ENCODE results near the gene PIK3CB. TPM values are rescaled to one million over a fixed set of nuclear protein-coding genes. Genes with fewer than 3 reads are reported as not detected.

Gene PIK3CB
- total and polyA plus RNA-seq, 4 donors: 12.8 to 41.9 (median 27.5) TPM

- ATAC-seq (ENCODE audit: insufficient read depth, low FRiP score) (no peak), DNase-seq (no peak)
- TF ChIP-seq CTCF (IDR thresholded peaks at IDR 0.05; ENCODE audit: control extremely low read depth, extremely low read depth): no peak
- H3K9ac ChIP-seq (ENCODE audit: insufficient read depth in 1 of 2, low read length in 2 of 2): no peak overlapping the region
- no peaks in the 10 kb centered on the region for H3K9me3 ChIP-seq (ENCODE audit: control insufficient read depth in 4 of 4, insufficient read depth in 3 of 4, low read length in 3 of 4)
- H3K4me1 ChIP-seq (ENCODE audit: control insufficient read depth in 5 of 5, insufficient read depth in 5 of 5, low read length in 5 of 5): no peaks in the 10 kb centered on the region
- no peaks in the 10 kb centered on the region for H3K36me3 ChIP-seq (ENCODE audit: control insufficient read depth in 4 of 4, insufficient read depth in 4 of 4, low read length in 4 of 4)
- WGBS, 2 donors: 91 to 97% methylated on average over 4 of the region's 4 CpGs
- H3K4me3 ChIP-seq: no peak overlapping the region
- no peaks in the 10 kb centered on the region for H3K27me3 ChIP-seq (ENCODE audit: control insufficient read depth in 3 of 3, insufficient read depth in 3 of 3, low read length in 2 of 3)
- no peak overlapping the region for H3K27ac ChIP-seq (ENCODE audit: low read depth in 1 of 2, low read length in 1 of 2)
These were observed 214.3 kb downstream of the PIK3CB start for GRCh38 chr3:138620431-138620830.

GRCh38 chr3:138615462-138615861 is 219.3 kb downstream of the PIK3CB start:
- no peaks in the 10 kb centered on the region for H3K9me3 ChIP-seq (ENCODE audit: control insufficient read depth in 4 of 4, insufficient read depth in 3 of 4, low read length in 3 of 4)
- H3K27ac ChIP-seq (ENCODE audit: low read depth in 1 of 2, low read length in 1 of 2): no peak overlapping the region
- DNase-seq: no peak
- TF ChIP-seq CTCF (IDR thresholded peaks at IDR 0.05; ENCODE audit: control extremely low read depth, extremely low read depth): no peak
- no peaks in the 10 kb centered on the region for H3K27me3 ChIP-seq (ENCODE audit: control insufficient read depth in 3 of 3, insufficient read depth in 3 of 3, low read length in 2 of 3)
- no peaks in the 10 kb centered on the region for H3K4me1 ChIP-seq (ENCODE audit: control insufficient read depth in 5 of 5, insufficient read depth in 5 of 5, low read length in 5 of 5)
- H3K4me3 ChIP-seq: no peak overlapping the region
- ATAC-seq (ENCODE audit: insufficient read depth, low FRiP score): no peak
- peaks cover 0 to 2% (median 0%) of the 10 kb centered on the region in 4 donors for H3K36me3 ChIP-seq (ENCODE audit: control insufficient read depth in 4 of 4, insufficient read depth in 4 of 4, low read length in 4 of 4)
- WGBS, 2 donors: 71 to 83% methylated on average over 1 of the region's 1 CpG
- no peak overlapping the region for H3K9ac ChIP-seq (ENCODE audit: insufficient read depth in 1 of 2, low read length in 2 of 2)

GRCh38 chr3:138609898-138610266 is 224.8 kb downstream of the PIK3CB start:
- Histone ChIP-seq H3K4me1 (ENCODE audit: control insufficient read depth in 5 of 5, insufficient read depth in 5 of 5, low read length in 5 of 5) (peaks cover 0 to 8% (median 0%) of the 10 kb centered on the region in 5 donors), H3K9ac (ENCODE audit: insufficient read depth in 1 of 2, low read length in 2 of 2) (no peak overlapping the region), H3K4me3 (no peak overlapping the region), H3K27ac (ENCODE audit: low read depth in 1 of 2, low read length in 1 of 2) (peak overlapping the region in 1 of 2 donors; percentile 51), H3K9me3 (ENCODE audit: control insufficient read depth in 4 of 4, insufficient read depth in 3 of 4, low read length in 3 of 4) (no peaks in the 10 kb centered on the region), H3K36me3 (ENCODE audit: control insufficient read depth in 4 of 4, insufficient read depth in 4 of 4, low read length in 4 of 4) (peaks cover 0 to 2% (median 0%) of the 10 kb centered on the region in 4 donors), H3K27me3 (ENCODE audit: control insufficient read depth in 3 of 3, insufficient read depth in 3 of 3, low read length in 2 of 3) (no peaks in the 10 kb centered on the region)
- DNase-seq: peak in 1 of 3 donors; percentile 12
- ATAC-seq (ENCODE audit: insufficient read depth, low FRiP score): no peak
- WGBS, 2 donors: 61 to 63% methylated on average over 6 of the region's 6 CpGs
- no peak for TF ChIP-seq CTCF (IDR thresholded peaks at IDR 0.05; ENCODE audit: control extremely low read depth, extremely low read depth)

Data from lung (tissue), 12 donors.